ENCODE measurements around the gene POR.

The POR gene

GRCh38 chr7:75971961-75972763, 57.2 kb downstream of the POR start:
- FAIRE-seq (no peak), DNase-seq (ENCODE audit: insufficient read length) (no peak)
- no peak for TF ChIP-seq TAF1 (IDR thresholded peaks at IDR 0.05; ENCODE audit: borderline replicate concordance, low read depth, low read length)
- no peak for TF ChIP-seq POLR2A (IDR thresholded peaks at IDR 0.05; ENCODE audit: low read depth, low read length)
- TF ChIP-seq POLR2AphosphoS5 (IDR thresholded peaks at IDR 0.05; ENCODE audit: low read depth, low read length): no peak

GRCh38 chr7:75977743-75978142, 62.8 kb downstream of the POR start:
- TF ChIP-seq TAF1 (IDR thresholded peaks at IDR 0.05; ENCODE audit: borderline replicate concordance, low read depth, low read length) (no peak), POLR2A (IDR thresholded peaks at IDR 0.05; ENCODE audit: low read depth, low read length) (no peak), POLR2AphosphoS5 (IDR thresholded peaks at IDR 0.05; ENCODE audit: low read depth, low read length) (no peak)
- DNase-seq (ENCODE audit: insufficient read length) (no peak), FAIRE-seq (no peak)

GRCh38 chr7:75979759-75980429, 64.9 kb downstream of the POR start:
- no peak for DNase-seq (ENCODE audit: insufficient read length)
- no peak for FAIRE-seq
- no peak for TF ChIP-seq POLR2A (IDR thresholded peaks at IDR 0.05; ENCODE audit: low read depth, low read length)
- TF ChIP-seq TAF1 (IDR thresholded peaks at IDR 0.05; ENCODE audit: borderline replicate concordance, low read depth, low read length): no peak
- TF ChIP-seq POLR2AphosphoS5 (IDR thresholded peaks at IDR 0.05; ENCODE audit: low read depth, low read length): no peak

- DNase-seq (ENCODE audit: insufficient read length) (no peak), FAIRE-seq (no peak)
- TF ChIP-seq TAF1 (IDR thresholded peaks at IDR 0.05; ENCODE audit: borderline replicate concordance, low read depth, low read length) (no peak), POLR2A (IDR thresholded peaks at IDR 0.05; ENCODE audit: low read depth, low read length) (no peak), POLR2AphosphoS5 (IDR thresholded peaks at IDR 0.05; ENCODE audit: low read depth, low read length) (no peak)
Measured at GRCh38 chr7:75980430-75981202, 65.7 kb downstream of the POR start.

GRCh38 chr7:75981203-75981452, 66.2 kb downstream of the POR start:
- FAIRE-seq (no peak), DNase-seq (ENCODE audit: insufficient read length) (no peak)
- no peak for TF ChIP-seq POLR2A (IDR thresholded peaks at IDR 0.05; ENCODE audit: low read depth, low read length)
- TF ChIP-seq POLR2AphosphoS5 (IDR thresholded peaks at IDR 0.05; ENCODE audit: low read depth, low read length): no peak
- TF ChIP-seq TAF1 (IDR thresholded peaks at IDR 0.05; ENCODE audit: borderline replicate concordance, low read depth, low read length): no peak

- no peak for FAIRE-seq
- TF ChIP-seq POLR2A (IDR thresholded peaks at IDR 0.05; ENCODE audit: low read depth, low read length) (no peak), POLR2AphosphoS5 (IDR thresholded peaks at IDR 0.05; ENCODE audit: low read depth, low read length) (no peak), TAF1 (IDR thresholded peaks at IDR 0.05; ENCODE audit: borderline replicate concordance, low read depth, low read length) (no peak)
- no peak for DNase-seq (ENCODE audit: insufficient read length)
Measured at GRCh38 chr7:75981453-75982305, 66.7 kb downstream of the POR start.

GRCh38 chr7:75982306-75983064, 67.5 kb downstream of the POR start:
- TF ChIP-seq POLR2AphosphoS5 (IDR thresholded peaks at IDR 0.05; ENCODE audit: low read depth, low read length): no peak
- FAIRE-seq (no peak), DNase-seq (ENCODE audit: insufficient read length) (peak; percentile 19)

GRCh38 chr7:75983471-75984129, 68.6 kb downstream of the POR start:
- FAIRE-seq: no peak
- TF ChIP-seq POLR2AphosphoS5 (IDR thresholded peaks at IDR 0.05; ENCODE audit: low read depth, low read length) (no peak), TAF1 (IDR thresholded peaks at IDR 0.05; ENCODE audit: borderline replicate concordance, low read depth, low read length) (no peak), POLR2A (IDR thresholded peaks at IDR 0.05; ENCODE audit: low read depth, low read length) (no peak)
- peak; percentile 18 for DNase-seq (ENCODE audit: insufficient read length)

- FAIRE-seq (no peak), DNase-seq (ENCODE audit: insufficient read length) (peak; percentile 20)
- no peak for TF ChIP-seq TAF1 (IDR thresholded peaks at IDR 0.05; ENCODE audit: borderline replicate concordance, low read depth, low read length)
- TF ChIP-seq POLR2AphosphoS5 (IDR thresholded peaks at IDR 0.05; ENCODE audit: low read depth, low read length): no peak
- no peak for TF ChIP-seq POLR2A (IDR thresholded peaks at IDR 0.05; ENCODE audit: low read depth, low read length)
Measured at GRCh38 chr7:75984130-75985008, 69.4 kb downstream of the POR start.
